Neural cell (in vitro differentiated cells): ENCODE data around the gene CRYZL1.

ENCODE experiments used
- CTCF ChIP-seq: fragments of 450-650 bp; IDR thresholded peaks from 2 replicates; pipeline ENCODE4 v1.5.1; 2014; ENCODE audit warnings: antibody characterized with exemption, mild to moderate bottlenecking, moderate library complexity; ENCODE audit not compliant: poor library complexity, severe bottlenecking
- EP300 ChIP-seq: fragments of 450-650 bp; conservative IDR thresholded peaks from 2 replicates; pipeline ENCODE4 v1.6.1; 2014; ENCODE audit warnings: antibody characterized with exemption, mild to moderate bottlenecking, moderate library complexity; ENCODE audit not compliant: poor library complexity, severe bottlenecking
- EZH2 ChIP-seq: fragments of 200-600, 300-800 bp; shearing (Covaris generic), sonication (generic); IDR thresholded peaks from 2 replicates; pipeline ENCODE4 v1.6.1; 2014; ENCODE audit warnings: antibody characterized with exemption, low read length, borderline replicate concordance, mild to moderate bottlenecking; ENCODE audit not compliant: insufficient read depth, poor library complexity, severe bottlenecking
- MXI1 ChIP-seq: fragments of 450-650 bp; conservative IDR thresholded peaks from 2 replicates; pipeline ENCODE4 v1.6.1; 2014; ENCODE audit warnings: antibody characterized with exemption, mild to moderate bottlenecking; ENCODE audit not compliant: poor library complexity, severe bottlenecking
- POLR2AphosphoS5 ChIP-seq: IDR thresholded peaks from 2 replicates; pipeline ENCODE4 v1.6.1; 2012
- RAD21 ChIP-seq: fragments of 450-650 bp; conservative IDR thresholded peaks from 2 replicates; pipeline ENCODE4 v1.6.1; 2014; ENCODE audit warnings: antibody characterized with exemption, mild to moderate bottlenecking, moderate library complexity
- REST ChIP-seq: IDR thresholded peaks from 2 replicates; pipeline ENCODE4 v1.6.1; 2012; ENCODE audit warnings: borderline replicate concordance
- SMC3 ChIP-seq: fragments of 450-650 bp; conservative IDR thresholded peaks from 2 replicates; pipeline ENCODE4 v1.6.1; 2014; ENCODE audit warnings: antibody characterized with exemption, mild to moderate bottlenecking, moderate library complexity; ENCODE audit not compliant: poor library complexity
- TAF1 ChIP-seq: IDR thresholded peaks from 2 replicates; pipeline ENCODE4 v1.6.1; 2012; ENCODE audit warnings: low read depth

- TF ChIP-seq CTCF (no peak), POLR2AphosphoS5 (no peak), MXI1 (no peak), SMC3 (no peak), TAF1 (no peak), REST (no peak), EP300 (no peak), EZH2 (no peak), RAD21 (no peak)
These were observed 80.2 kb downstream of the CRYZL1 start for GRCh38 chr21:33561373-33561772.
